HEK293 (cell line): ENCODE results near the gene CECR2.

Source experiments
- CTCF ChIA-PET: fragments of 350-600 bp; formaldehyde crosslinking; extraction: SDS; loops from one replicate; lab custom pipeline; 2021; ENCODE audit warnings: antibody characterized with exemption; lab: Yijun Ruan, JAX
- POLR2A ChIA-PET: fragments of 300-600 bp; formaldehyde crosslinking; extraction: SDS; loops from one replicate; lab custom pipeline; 2020; ENCODE audit warnings: antibody characterized with exemption, inconsistent platforms; lab: Yijun Ruan, JAX
- H3K27ac ChIP-seq: fragments of 200-500 bp; sonication (Bioruptor generic); 2 replicates; pipeline ENCODE4 v1.5.1; 2014; ENCODE audit warnings: low read depth, low read length, control low read depth, inconsistent platforms; ENCODE audit errors: extremely low read depth
- H3K36me3 ChIP-seq, 2 experiments: fragments of 200-500 bp in 1 of 2; sonication (Bioruptor generic) in 1 of 2; 1 replicate in 1 of 2; 2 replicates in 1 of 2; pipeline ENCODE4 v1.5.1; 2014 to 2017; ENCODE audit warnings: inconsistent platforms in 2 of 2, low read length in 2 of 2; ENCODE audit not compliant: control insufficient read depth in 2 of 2, insufficient read depth in 1 of 2
- H3K4me1 ChIP-seq: fragments of 200-500 bp; sonication (Bioruptor generic); 2 replicates; pipeline ENCODE4 v1.5.1; 2014; ENCODE audit warnings: mild to moderate bottlenecking, low read length, inconsistent platforms; ENCODE audit not compliant: control insufficient read depth, insufficient read depth
- H3K4me3 ChIP-seq: 2 replicates; pipeline ENCODE4 v1.5.1; 2011; ENCODE audit warnings: low read depth, mild to moderate bottlenecking, control low read depth, low read length, moderate library complexity
- H3K9me3 ChIP-seq: fragments of 200-500 bp; sonication (Bioruptor generic); 2 replicates; pipeline ENCODE4 v1.5.1; 2014; ENCODE audit warnings: low read depth, low read length, inconsistent platforms; ENCODE audit not compliant: control insufficient read depth, insufficient read depth
- SP3 ChIP-seq: fragments of 450-650 bp; formaldehyde crosslinking; IDR thresholded peaks from 2 replicates; pipeline ENCODE4 v1.5.1; 2016; ENCODE audit warnings: missing biosample characterization, missing genetic modification characterization
- SP7 ChIP-seq: fragments of 450-650 bp; formaldehyde crosslinking; IDR thresholded peaks from 2 replicates; pipeline ENCODE4 v1.5.1; 2016; ENCODE audit warnings: missing biosample characterization, missing genetic modification characterization
- ZBTB17 ChIP-seq: fragments of 450-650 bp; formaldehyde crosslinking; IDR thresholded peaks from 2 replicates; pipeline ENCODE4 v1.5.1; 2016; ENCODE audit warnings: missing biosample characterization, missing genetic modification characterization
- ZBTB21 ChIP-seq: fragments of 450-650 bp; formaldehyde crosslinking; IDR thresholded peaks from 2 replicates; pipeline ENCODE4 v1.5.1; 2017; ENCODE audit warnings: missing biosample characterization, missing genetic modification characterization
- ZNF174 ChIP-seq: fragments of 450-650 bp; formaldehyde crosslinking; IDR thresholded peaks from 2 replicates; pipeline ENCODE4 v1.5.0; 2017; ENCODE audit warnings: missing biosample characterization, mild to moderate bottlenecking, missing genetic modification characterization
- ZNF223 ChIP-seq: fragments of 450-650 bp; formaldehyde crosslinking; IDR thresholded peaks from 2 replicates; pipeline ENCODE4 v1.5.1; 2016; ENCODE audit warnings: missing biosample characterization, missing genetic modification characterization
- ZNF626 ChIP-seq: fragments of 450-650 bp; sonication (Bioruptor Pico); formaldehyde crosslinking; IDR thresholded peaks from 2 replicates; pipeline ENCODE4 v1.5.1; 2018; ENCODE audit warnings: missing biosample characterization, missing genetic modification characterization, inconsistent platforms
- ZNF768 ChIP-seq: fragments of 450-650 bp; formaldehyde crosslinking; IDR thresholded peaks from 2 replicates; pipeline ENCODE4 v1.5.1; 2018; ENCODE audit warnings: missing biosample characterization, mild to moderate bottlenecking, missing genetic modification characterization
- ZNF785 ChIP-seq: fragments of 450-650 bp; formaldehyde crosslinking; IDR thresholded peaks from 2 replicates; pipeline ENCODE4 v1.5.1; 2016; ENCODE audit warnings: missing biosample characterization, missing genetic modification characterization
- TF ChIP-seq, protein P1 (sequence below): fragments of 450-650 bp; formaldehyde crosslinking; IDR thresholded peaks from 2 replicates; pipeline ENCODE4 v1.5.1; 2016; ENCODE audit warnings: missing biosample characterization, missing genetic modification characterization, borderline replicate concordance
- TF ChIP-seq, protein P2 (sequence below): fragments of 450-650 bp; formaldehyde crosslinking; IDR thresholded peaks from 2 replicates; pipeline ENCODE4 v1.5.1; 2016; ENCODE audit warnings: missing biosample characterization, missing genetic modification characterization
- TF ChIP-seq, protein P3 (sequence below): fragments of 450-650 bp; formaldehyde crosslinking; conservative IDR thresholded peaks from 2 replicates; pipeline ENCODE4 v1.5.1; 2016; ENCODE audit warnings: low read depth, missing biosample characterization, missing genetic modification characterization

The CECR2 gene

GRCh38 chr22:17390087-17390486, 20.8 kb downstream of the CECR2 start (continued):
- TF ChIP-seq, protein P1, sequence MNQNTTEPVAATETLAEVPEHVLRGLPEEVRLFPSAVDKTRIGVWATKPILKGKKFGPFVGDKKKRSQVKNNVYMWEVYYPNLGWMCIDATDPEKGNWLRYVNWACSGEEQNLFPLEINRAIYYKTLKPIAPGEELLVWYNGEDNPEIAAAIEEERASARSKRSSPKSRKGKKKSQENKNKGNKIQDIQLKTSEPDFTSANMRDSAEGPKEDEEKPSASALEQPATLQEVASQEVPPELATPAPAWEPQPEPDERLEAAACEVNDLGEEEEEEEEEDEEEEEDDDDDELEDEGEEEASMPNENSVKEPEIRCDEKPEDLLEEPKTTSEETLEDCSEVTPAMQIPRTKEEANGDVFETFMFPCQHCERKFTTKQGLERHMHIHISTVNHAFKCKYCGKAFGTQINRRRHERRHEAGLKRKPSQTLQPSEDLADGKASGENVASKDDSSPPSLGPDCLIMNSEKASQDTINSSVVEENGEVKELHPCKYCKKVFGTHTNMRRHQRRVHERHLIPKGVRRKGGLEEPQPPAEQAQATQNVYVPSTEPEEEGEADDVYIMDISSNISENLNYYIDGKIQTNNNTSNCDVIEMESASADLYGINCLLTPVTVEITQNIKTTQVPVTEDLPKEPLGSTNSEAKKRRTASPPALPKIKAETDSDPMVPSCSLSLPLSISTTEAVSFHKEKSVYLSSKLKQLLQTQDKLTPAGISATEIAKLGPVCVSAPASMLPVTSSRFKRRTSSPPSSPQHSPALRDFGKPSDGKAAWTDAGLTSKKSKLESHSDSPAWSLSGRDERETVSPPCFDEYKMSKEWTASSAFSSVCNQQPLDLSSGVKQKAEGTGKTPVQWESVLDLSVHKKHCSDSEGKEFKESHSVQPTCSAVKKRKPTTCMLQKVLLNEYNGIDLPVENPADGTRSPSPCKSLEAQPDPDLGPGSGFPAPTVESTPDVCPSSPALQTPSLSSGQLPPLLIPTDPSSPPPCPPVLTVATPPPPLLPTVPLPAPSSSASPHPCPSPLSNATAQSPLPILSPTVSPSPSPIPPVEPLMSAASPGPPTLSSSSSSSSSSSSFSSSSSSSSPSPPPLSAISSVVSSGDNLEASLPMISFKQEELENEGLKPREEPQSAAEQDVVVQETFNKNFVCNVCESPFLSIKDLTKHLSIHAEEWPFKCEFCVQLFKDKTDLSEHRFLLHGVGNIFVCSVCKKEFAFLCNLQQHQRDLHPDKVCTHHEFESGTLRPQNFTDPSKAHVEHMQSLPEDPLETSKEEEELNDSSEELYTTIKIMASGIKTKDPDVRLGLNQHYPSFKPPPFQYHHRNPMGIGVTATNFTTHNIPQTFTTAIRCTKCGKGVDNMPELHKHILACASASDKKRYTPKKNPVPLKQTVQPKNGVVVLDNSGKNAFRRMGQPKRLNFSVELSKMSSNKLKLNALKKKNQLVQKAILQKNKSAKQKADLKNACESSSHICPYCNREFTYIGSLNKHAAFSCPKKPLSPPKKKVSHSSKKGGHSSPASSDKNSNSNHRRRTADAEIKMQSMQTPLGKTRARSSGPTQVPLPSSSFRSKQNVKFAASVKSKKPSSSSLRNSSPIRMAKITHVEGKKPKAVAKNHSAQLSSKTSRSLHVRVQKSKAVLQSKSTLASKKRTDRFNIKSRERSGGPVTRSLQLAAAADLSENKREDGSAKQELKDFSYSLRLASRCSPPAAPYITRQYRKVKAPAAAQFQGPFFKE (tag by site-specific recombination) = no peak
- TF ChIP-seq SP3 (tag by site-specific recombination) = no peak

DNA sequence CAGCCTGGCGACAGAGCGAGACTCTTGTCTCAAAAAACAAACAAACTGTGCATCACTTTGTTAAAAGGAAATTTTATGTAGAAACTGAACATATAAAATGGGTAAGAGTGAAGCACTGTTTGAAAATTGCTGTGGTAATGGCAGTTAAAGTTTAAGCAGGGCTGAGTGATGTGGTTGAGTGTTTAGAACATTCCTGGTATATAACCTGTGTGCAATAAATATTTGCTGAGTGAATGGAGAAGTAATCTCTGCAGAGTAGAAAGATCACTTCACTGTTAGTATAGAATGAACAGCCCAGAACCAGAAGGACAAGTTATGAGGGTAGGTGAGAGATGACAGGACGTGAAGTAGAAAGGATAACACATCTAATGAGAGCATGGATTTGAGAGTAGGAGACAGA, 27.3 kb downstream of the CECR2 start:
- TF ChIP-seq ZNF785 (tag by site-specific recombination) = no peak
- TF ChIP-seq ZNF223 = no peak
- no peak for TF ChIP-seq ZNF626
- TF ChIP-seq ZBTB17 (tag by site-specific recombination) = peak; percentile 27; the same call in 1 of the 2 replicates
- no peak for TF ChIP-seq SP7 (tag by site-specific recombination)
- POLR2A ChIA-PET = no interaction called here
- CTCF ChIA-PET = no interaction called here

GRCh38 chr22:17397756-17398547, 28.7 kb downstream of the CECR2 start:
- H3K27ac ChIP-seq = no peak overlapping the region
- CTCF ChIA-PET = interaction anchor here (0.7 to 1.0 kb wide), 3 partner anchors 37 to 226 kb away, joined by 3 to 4 read pairs (median 3); no protein-coding TSS in a partner anchor
- TF ChIP-seq ZNF174 (tag by site-specific recombination) (no peak), ZBTB21 (tag by site-specific recombination) (no peak), SP7 (tag by site-specific recombination) (peak; percentile 24; the same call in 1 of the 2 replicates), ZNF768 (tag by site-specific recombination) (no peak)
- TF ChIP-seq, protein P2, sequence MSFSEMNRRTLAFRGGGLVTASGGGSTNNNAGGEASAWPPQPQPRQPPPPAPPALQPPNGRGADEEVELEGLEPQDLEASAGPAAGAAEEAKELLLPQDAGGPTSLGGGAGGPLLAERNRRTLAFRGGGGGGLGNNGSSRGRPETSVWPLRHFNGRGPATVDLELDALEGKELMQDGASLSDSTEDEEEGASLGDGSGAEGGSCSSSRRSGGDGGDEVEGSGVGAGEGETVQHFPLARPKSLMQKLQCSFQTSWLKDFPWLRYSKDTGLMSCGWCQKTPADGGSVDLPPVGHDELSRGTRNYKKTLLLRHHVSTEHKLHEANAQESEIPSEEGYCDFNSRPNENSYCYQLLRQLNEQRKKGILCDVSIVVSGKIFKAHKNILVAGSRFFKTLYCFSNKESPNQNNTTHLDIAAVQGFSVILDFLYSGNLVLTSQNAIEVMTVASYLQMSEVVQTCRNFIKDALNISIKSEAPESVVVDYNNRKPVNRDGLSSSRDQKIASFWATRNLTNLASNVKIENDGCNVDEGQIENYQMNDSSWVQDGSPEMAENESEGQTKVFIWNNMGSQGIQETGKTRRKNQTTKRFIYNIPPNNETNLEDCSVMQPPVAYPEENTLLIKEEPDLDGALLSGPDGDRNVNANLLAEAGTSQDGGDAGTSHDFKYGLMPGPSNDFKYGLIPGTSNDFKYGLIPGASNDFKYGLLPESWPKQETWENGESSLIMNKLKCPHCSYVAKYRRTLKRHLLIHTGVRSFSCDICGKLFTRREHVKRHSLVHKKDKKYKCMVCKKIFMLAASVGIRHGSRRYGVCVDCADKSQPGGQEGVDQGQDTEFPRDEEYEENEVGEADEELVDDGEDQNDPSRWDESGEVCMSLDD (tag by site-specific recombination) = no peak
- TF ChIP-seq, protein P3, sequence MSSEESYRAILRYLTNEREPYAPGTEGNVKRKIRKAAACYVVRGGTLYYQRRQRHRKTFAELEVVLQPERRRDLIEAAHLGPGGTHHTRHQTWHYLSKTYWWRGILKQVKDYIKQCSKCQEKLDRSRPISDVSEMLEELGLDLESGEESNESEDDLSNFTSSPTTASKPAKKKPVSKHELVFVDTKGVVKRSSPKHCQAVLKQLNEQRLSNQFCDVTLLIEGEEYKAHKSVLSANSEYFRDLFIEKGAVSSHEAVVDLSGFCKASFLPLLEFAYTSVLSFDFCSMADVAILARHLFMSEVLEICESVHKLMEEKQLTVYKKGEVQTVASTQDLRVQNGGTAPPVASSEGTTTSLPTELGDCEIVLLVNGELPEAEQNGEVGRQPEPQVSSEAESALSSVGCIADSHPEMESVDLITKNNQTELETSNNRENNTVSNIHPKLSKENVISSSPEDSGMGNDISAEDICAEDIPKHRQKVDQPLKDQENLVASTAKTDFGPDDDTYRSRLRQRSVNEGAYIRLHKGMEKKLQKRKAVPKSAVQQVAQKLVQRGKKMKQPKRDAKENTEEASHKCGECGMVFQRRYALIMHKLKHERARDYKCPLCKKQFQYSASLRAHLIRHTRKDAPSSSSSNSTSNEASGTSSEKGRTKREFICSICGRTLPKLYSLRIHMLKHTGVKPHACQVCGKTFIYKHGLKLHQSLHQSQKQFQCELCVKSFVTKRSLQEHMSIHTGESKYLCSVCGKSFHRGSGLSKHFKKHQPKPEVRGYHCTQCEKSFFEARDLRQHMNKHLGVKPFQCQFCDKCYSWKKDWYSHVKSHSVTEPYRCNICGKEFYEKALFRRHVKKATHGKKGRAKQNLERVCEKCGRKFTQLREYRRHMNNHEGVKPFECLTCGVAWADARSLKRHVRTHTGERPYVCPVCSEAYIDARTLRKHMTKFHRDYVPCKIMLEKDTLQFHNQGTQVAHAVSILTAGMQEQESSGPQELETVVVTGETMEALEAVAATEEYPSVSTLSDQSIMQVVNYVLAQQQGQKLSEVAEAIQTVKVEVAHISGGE = no peak
- peaks cover 4% of the 10 kb centered on the region for H3K4me1 ChIP-seq
- POLR2A ChIA-PET = no interaction called here
- no peaks in the 10 kb centered on the region for H3K9me3 ChIP-seq
- no peaks in the 10 kb centered on the region for H3K36me3 ChIP-seq
- no peak overlapping the region for H3K4me3 ChIP-seq

More for the DNA sequence above, 27.3 kb downstream of the CECR2 start:
- Histone ChIP-seq H3K4me1 (peaks cover 4% of the 10 kb centered on the region), H3K36me3 (no peaks in the 10 kb centered on the region; a peak in 1 of 3 replicates), H3K4me3 (no peak overlapping the region), H3K9me3 (no peaks in the 10 kb centered on the region), H3K27ac (no peak overlapping the region)
